ENCODE results near the gene TRMT1L. TPM values are rescaled to one million over a fixed set of nuclear protein-coding genes. Genes with fewer than 3 reads are reported as not detected.

Gene TRMT1L
- total RNA-seq, 1 donor from 2014 or later, result 18.3 TPM

- no peaks in the 10 kb centered on the region for H3K27me3 ChIP-seq (ENCODE audit: control insufficient read depth in 3 of 3, insufficient read depth in 3 of 3, low read length in 3 of 3)
- H3K27ac ChIP-seq (ENCODE audit: low read depth, low read length), result no peak overlapping the region
- peaks cover 3 to 42% (median 30%) of the 10 kb centered on the region in 3 donors for H3K36me3 ChIP-seq (ENCODE audit: control insufficient read depth in 3 of 3, insufficient read depth in 3 of 3, low read length in 3 of 3)
- H3K9me3 ChIP-seq (ENCODE audit: control insufficient read depth in 3 of 3, low read length in 3 of 3), result no peaks in the 10 kb centered on the region
- no peak overlapping the region for H3K4me3 ChIP-seq (ENCODE audit: low read length in 3 of 3)
- H3K9ac ChIP-seq (ENCODE audit: low read depth in 1 of 3, low read length in 3 of 3), result no peak overlapping the region
- no peaks in the 10 kb centered on the region for H3K4me1 ChIP-seq (ENCODE audit: control insufficient read depth in 3 of 3, insufficient read depth in 3 of 3, low read length in 3 of 3)
Observed at GRCh38 chr1:185132534-185132933, 24.2 kb downstream of the TRMT1L start.

GRCh38 chr1:185129708-185130107 is 27.0 kb downstream of the TRMT1L start:
- Histone ChIP-seq H3K27ac (ENCODE audit: low read depth, low read length) (no peak overlapping the region), H3K9ac (ENCODE audit: low read depth in 1 of 3, low read length in 3 of 3) (no peak overlapping the region), H3K27me3 (ENCODE audit: control insufficient read depth in 3 of 3, insufficient read depth in 3 of 3, low read length in 3 of 3) (no peaks in the 10 kb centered on the region), H3K9me3 (ENCODE audit: control insufficient read depth in 3 of 3, low read length in 3 of 3) (no peaks in the 10 kb centered on the region), H3K36me3 (ENCODE audit: control insufficient read depth in 3 of 3, insufficient read depth in 3 of 3, low read length in 3 of 3) (peaks cover 9 to 46% (median 36%) of the 10 kb centered on the region in 3 donors), H3K4me1 (ENCODE audit: control insufficient read depth in 3 of 3, insufficient read depth in 3 of 3, low read length in 3 of 3) (no peaks in the 10 kb centered on the region), H3K4me3 (ENCODE audit: low read length in 3 of 3) (no peak overlapping the region)

GRCh38 chr1:185112356-185112755 is 44.4 kb downstream of the TRMT1L start:
- Histone ChIP-seq H3K36me3 (ENCODE audit: control insufficient read depth in 3 of 3, insufficient read depth in 3 of 3, low read length in 3 of 3) (peaks cover 0 to 3% (median 1%) of the 10 kb centered on the region in 3 donors), H3K27me3 (ENCODE audit: control insufficient read depth in 3 of 3, insufficient read depth in 3 of 3, low read length in 3 of 3) (no peaks in the 10 kb centered on the region), H3K9ac (ENCODE audit: low read depth in 1 of 3, low read length in 3 of 3) (no peak overlapping the region), H3K4me1 (ENCODE audit: control insufficient read depth in 3 of 3, insufficient read depth in 3 of 3, low read length in 3 of 3) (no peaks in the 10 kb centered on the region), H3K9me3 (ENCODE audit: control insufficient read depth in 3 of 3, low read length in 3 of 3) (peaks cover 0 to 3% (median 3%) of the 10 kb centered on the region in 3 donors), H3K27ac (ENCODE audit: low read depth, low read length) (no peak overlapping the region), H3K4me3 (ENCODE audit: low read length in 3 of 3) (no peak overlapping the region)

GRCh38 chr1:185111873-185112272 is 44.9 kb downstream of the TRMT1L start:
- Histone ChIP-seq H3K4me1 (ENCODE audit: control insufficient read depth in 3 of 3, insufficient read depth in 3 of 3, low read length in 3 of 3) (no peaks in the 10 kb centered on the region), H3K36me3 (ENCODE audit: control insufficient read depth in 3 of 3, insufficient read depth in 3 of 3, low read length in 3 of 3) (no peaks in the 10 kb centered on the region), H3K9me3 (ENCODE audit: control insufficient read depth in 3 of 3, low read length in 3 of 3) (peaks cover 0 to 3% (median 3%) of the 10 kb centered on the region in 3 donors), H3K4me3 (ENCODE audit: low read length in 3 of 3) (no peak overlapping the region), H3K27me3 (ENCODE audit: control insufficient read depth in 3 of 3, insufficient read depth in 3 of 3, low read length in 3 of 3) (no peaks in the 10 kb centered on the region), H3K9ac (ENCODE audit: low read depth in 1 of 3, low read length in 3 of 3) (no peak overlapping the region), H3K27ac (ENCODE audit: low read depth, low read length) (no peak overlapping the region)

GRCh38 chr1:185110145-185110544 is 46.6 kb downstream of the TRMT1L start:
- Histone ChIP-seq H3K27me3 (ENCODE audit: control insufficient read depth in 3 of 3, insufficient read depth in 3 of 3, low read length in 3 of 3) (no peaks in the 10 kb centered on the region), H3K36me3 (ENCODE audit: control insufficient read depth in 3 of 3, insufficient read depth in 3 of 3, low read length in 3 of 3) (no peaks in the 10 kb centered on the region), H3K4me1 (ENCODE audit: control insufficient read depth in 3 of 3, insufficient read depth in 3 of 3, low read length in 3 of 3) (no peaks in the 10 kb centered on the region), H3K4me3 (ENCODE audit: low read length in 3 of 3) (no peak overlapping the region), H3K9ac (ENCODE audit: low read depth in 1 of 3, low read length in 3 of 3) (no peak overlapping the region), H3K27ac (ENCODE audit: low read depth, low read length) (no peak overlapping the region), H3K9me3 (ENCODE audit: control insufficient read depth in 3 of 3, low read length in 3 of 3) (peaks cover 0 to 3% (median 3%) of the 10 kb centered on the region in 3 donors)

- H3K4me1 ChIP-seq (ENCODE audit: control insufficient read depth in 3 of 3, insufficient read depth in 3 of 3, low read length in 3 of 3), result no peaks in the 10 kb centered on the region
- no peak overlapping the region for H3K4me3 ChIP-seq (ENCODE audit: low read length in 3 of 3)
- no peaks in the 10 kb centered on the region for H3K36me3 ChIP-seq (ENCODE audit: control insufficient read depth in 3 of 3, insufficient read depth in 3 of 3, low read length in 3 of 3)
- peaks cover 0 to 3% (median 3%) of the 10 kb centered on the region in 3 donors for H3K9me3 ChIP-seq (ENCODE audit: control insufficient read depth in 3 of 3, low read length in 3 of 3)
- no peak overlapping the region for H3K27ac ChIP-seq (ENCODE audit: low read depth, low read length)
- no peak overlapping the region for H3K9ac ChIP-seq (ENCODE audit: low read depth in 1 of 3, low read length in 3 of 3)
- no peaks in the 10 kb centered on the region for H3K27me3 ChIP-seq (ENCODE audit: control insufficient read depth in 3 of 3, insufficient read depth in 3 of 3, low read length in 3 of 3)
Observed at GRCh38 chr1:185108321-185108720, 48.4 kb downstream of the TRMT1L start.

GRCh38 chr1:185105121-185105520 is 51.6 kb downstream of the TRMT1L start:
- no peak overlapping the region for H3K9ac ChIP-seq (ENCODE audit: low read depth in 1 of 3, low read length in 3 of 3)
- no peak overlapping the region for H3K4me3 ChIP-seq (ENCODE audit: low read length in 3 of 3)
- H3K27me3 ChIP-seq (ENCODE audit: control insufficient read depth in 3 of 3, insufficient read depth in 3 of 3, low read length in 3 of 3), result no peaks in the 10 kb centered on the region
- no peaks in the 10 kb centered on the region for H3K4me1 ChIP-seq (ENCODE audit: control insufficient read depth in 3 of 3, insufficient read depth in 3 of 3, low read length in 3 of 3)
- H3K27ac ChIP-seq (ENCODE audit: low read depth, low read length), result no peak overlapping the region
- H3K9me3 ChIP-seq (ENCODE audit: control insufficient read depth in 3 of 3, low read length in 3 of 3), result peaks cover 0 to 3% (median 3%) of the 10 kb centered on the region in 3 donors
- peaks cover 0 to 6% (median 0%) of the 10 kb centered on the region in 3 donors for H3K36me3 ChIP-seq (ENCODE audit: control insufficient read depth in 3 of 3, insufficient read depth in 3 of 3, low read length in 3 of 3)

GRCh38 chr1:185104083-185104482 is 52.7 kb downstream of the TRMT1L start:
- Histone ChIP-seq H3K27ac (ENCODE audit: low read depth, low read length) (no peak overlapping the region), H3K27me3 (ENCODE audit: control insufficient read depth in 3 of 3, insufficient read depth in 3 of 3, low read length in 3 of 3) (no peaks in the 10 kb centered on the region), H3K4me3 (ENCODE audit: low read length in 3 of 3) (no peak overlapping the region), H3K4me1 (ENCODE audit: control insufficient read depth in 3 of 3, insufficient read depth in 3 of 3, low read length in 3 of 3) (no peaks in the 10 kb centered on the region), H3K9me3 (ENCODE audit: control insufficient read depth in 3 of 3, low read length in 3 of 3) (peaks cover 0 to 3% (median under 1%) of the 10 kb centered on the region in 3 donors), H3K36me3 (ENCODE audit: control insufficient read depth in 3 of 3, insufficient read depth in 3 of 3, low read length in 3 of 3) (peaks cover 0 to 6% (median 0%) of the 10 kb centered on the region in 3 donors), H3K9ac (ENCODE audit: low read depth in 1 of 3, low read length in 3 of 3) (no peak overlapping the region)

GRCh38 chr1:185096531-185096930 is 60.2 kb downstream of the TRMT1L start:
- no peaks in the 10 kb centered on the region for H3K9me3 ChIP-seq (ENCODE audit: control insufficient read depth in 3 of 3, low read length in 3 of 3)
- H3K9ac ChIP-seq (ENCODE audit: low read depth in 1 of 3, low read length in 3 of 3), result no peak overlapping the region
- H3K36me3 ChIP-seq (ENCODE audit: control insufficient read depth in 3 of 3, insufficient read depth in 3 of 3, low read length in 3 of 3), result peaks cover 0 to 17% (median 10%) of the 10 kb centered on the region in 3 donors
- no peak overlapping the region for H3K27ac ChIP-seq (ENCODE audit: low read depth, low read length)
- no peaks in the 10 kb centered on the region for H3K4me1 ChIP-seq (ENCODE audit: control insufficient read depth in 3 of 3, insufficient read depth in 3 of 3, low read length in 3 of 3)
- no peak overlapping the region for H3K4me3 ChIP-seq (ENCODE audit: low read length in 3 of 3)
- H3K27me3 ChIP-seq (ENCODE audit: control insufficient read depth in 3 of 3, insufficient read depth in 3 of 3, low read length in 3 of 3), result no peaks in the 10 kb centered on the region

GRCh38 chr1:185094761-185095160 is 62.0 kb downstream of the TRMT1L start:
- H3K4me1 ChIP-seq (ENCODE audit: control insufficient read depth in 3 of 3, insufficient read depth in 3 of 3, low read length in 3 of 3), result no peaks in the 10 kb centered on the region
- H3K27me3 ChIP-seq (ENCODE audit: control insufficient read depth in 3 of 3, insufficient read depth in 3 of 3, low read length in 3 of 3), result no peaks in the 10 kb centered on the region
- no peak overlapping the region for H3K27ac ChIP-seq (ENCODE audit: low read depth, low read length)
- H3K36me3 ChIP-seq (ENCODE audit: control insufficient read depth in 3 of 3, insufficient read depth in 3 of 3, low read length in 3 of 3), result peaks cover 0 to 13% (median 10%) of the 10 kb centered on the region in 3 donors
- no peaks in the 10 kb centered on the region for H3K9me3 ChIP-seq (ENCODE audit: control insufficient read depth in 3 of 3, low read length in 3 of 3)
- H3K4me3 ChIP-seq (ENCODE audit: low read length in 3 of 3), result no peak overlapping the region
- no peak overlapping the region for H3K9ac ChIP-seq (ENCODE audit: low read depth in 1 of 3, low read length in 3 of 3)
